SK-N-DZ (cell line): Measurements from ENCODE around the gene DOCK4.
"Not testable (repeated sequence)": the region's sequence is repeated elsewhere in the genome, so short reads cannot be mapped to it uniquely, and the experiment has no call there.

Experiments used
- DNase-seq: peaks from one replicate; pipeline ENCODE4 v3.0.0-alpha.2; 2015; ENCODE audit warnings: low spot score

The DOCK4 gene

DNA sequence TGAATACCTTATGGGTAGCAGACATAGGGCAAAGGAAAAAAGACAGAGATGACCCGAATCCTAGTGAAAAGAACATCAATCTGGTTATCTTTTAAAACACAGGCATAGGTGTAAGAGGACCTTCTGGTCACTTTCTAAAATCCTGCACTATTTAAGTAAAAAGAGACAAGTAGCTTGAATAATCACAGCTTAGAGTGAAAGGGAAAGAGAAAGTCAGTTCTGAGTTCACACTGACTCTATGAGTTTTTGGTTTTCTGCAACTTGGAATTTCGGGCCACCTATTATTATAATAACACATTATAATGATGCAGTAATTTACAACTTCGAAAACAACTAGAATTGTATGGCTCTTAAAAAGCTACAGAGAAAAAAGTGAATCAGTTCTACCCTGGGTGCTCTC lies 247.8 kb downstream of the DOCK4 start:
- DNase-seq = no peak

DNA sequence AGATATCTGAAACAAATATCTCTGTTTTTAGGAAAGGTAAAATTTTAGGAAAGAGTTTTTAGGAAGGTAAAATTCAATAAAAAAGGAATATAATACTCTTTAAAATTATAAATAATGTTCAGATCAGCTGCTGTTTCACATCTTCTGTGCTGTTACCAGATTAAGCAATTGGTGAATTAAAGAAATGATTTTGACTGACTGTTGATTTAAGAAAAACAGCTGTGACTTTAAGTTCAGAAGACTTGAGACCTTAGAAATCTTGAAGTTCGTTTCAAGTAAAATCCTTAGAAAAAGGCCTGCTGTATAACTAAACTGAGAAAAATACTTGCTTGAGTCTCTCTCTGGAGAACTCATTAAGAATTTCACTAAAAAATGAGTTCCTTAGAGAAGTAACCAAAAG lies 250.6 kb downstream of the DOCK4 start:
- DNase-seq = no peak

DNA sequence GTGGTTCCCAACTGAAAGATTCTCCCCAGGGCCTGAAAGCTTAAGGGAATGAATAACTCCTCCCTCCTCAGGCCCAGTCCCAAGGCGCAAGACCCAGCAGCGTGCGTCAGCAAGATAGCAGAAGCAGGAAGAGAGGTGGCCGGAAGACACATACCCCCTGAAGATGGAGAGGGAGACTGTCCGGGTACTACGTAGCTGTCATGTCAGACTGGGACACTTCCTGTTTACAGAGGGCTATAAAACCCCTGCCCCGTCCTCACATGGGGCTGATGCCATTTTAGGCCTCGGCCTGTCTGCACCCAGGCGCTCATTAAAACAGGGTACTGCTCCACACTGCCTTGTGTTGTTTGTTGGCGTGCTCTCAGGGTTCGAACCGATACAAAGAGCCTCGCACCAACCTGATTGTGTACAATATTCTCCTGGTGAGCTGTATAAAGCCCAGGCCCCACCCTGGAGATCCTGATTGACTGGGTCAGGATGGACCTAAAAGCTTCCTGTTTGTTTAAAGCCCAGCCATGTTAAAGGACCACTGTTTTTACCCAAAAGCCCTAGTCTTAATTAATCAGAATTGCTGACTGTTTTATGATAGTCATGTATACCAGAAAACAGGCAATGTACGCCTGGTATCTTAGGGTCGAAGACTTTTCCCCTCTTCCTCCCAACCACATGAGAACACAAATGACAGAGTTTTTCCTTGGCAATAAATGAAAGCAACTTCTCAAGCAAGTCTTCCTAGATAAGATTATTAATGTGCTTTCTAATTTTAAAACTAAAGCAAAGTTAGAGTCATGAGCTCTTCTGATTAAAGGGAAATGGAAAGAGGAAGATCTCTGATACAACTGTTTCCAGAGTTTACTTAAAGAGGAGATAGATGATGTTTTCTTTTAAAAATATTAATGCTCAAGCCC lies 251.5 kb downstream of the DOCK4 start:
- DNase-seq = no peak

DNA sequence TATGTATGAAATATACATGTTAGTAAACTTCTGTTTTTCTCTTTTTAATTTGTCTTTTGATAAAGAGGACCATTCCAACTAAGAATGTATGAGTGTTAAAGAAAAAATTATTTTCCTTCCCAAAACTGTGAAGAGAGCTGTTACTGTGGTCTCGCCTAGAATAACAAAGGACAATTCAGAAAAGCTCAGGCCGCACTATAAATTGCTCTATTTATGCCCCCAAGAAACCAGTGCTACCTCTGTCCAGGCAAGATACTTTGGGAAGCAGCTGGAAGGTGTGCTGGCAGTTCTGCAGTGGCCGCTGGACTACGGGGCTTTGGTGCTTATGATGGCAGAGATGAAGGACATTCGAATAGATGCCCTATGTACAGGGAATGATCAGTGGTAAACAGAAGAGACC lies 252.1 kb downstream of the DOCK4 start:
- DNase-seq = no peak

DNA sequence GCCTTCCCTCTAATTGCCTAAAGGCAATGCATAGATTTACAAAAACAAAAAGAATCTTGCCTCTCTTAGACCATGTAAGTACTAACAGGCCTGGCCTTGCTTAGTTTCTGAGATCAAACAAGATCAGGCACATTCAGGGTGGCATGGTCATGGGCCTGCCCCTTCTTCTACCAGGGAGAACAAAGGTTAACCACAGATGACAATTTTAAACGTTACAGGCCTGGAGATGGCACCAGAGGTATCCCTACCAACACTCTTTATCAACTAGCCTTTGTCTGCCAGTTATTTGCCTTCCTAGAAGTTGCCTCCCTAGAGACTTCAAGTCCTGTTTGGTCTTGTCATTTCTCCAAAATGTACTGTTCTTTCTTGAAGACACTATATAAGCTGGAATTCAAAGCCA lies 252.6 kb downstream of the DOCK4 start:
- DNase-seq = peak; percentile 16

DNA sequence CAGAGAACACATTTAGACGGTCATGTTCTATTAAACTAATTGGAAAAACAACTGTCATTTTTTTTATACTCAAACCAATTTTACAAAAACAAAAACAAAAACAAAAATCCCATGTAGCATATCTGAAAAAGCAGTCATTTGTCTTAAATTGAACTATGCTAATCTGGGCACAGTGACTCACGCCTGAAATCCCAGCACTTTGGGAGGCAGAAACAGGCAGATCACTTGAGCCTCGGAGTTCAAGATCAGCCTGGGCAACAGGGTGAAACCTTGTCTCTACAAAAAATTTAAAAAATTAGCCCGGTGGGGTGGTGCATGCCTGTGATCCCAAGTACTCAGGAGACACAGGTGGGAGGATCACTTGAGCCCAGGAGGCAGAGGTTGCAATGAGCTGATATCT lies 253.4 kb downstream of the DOCK4 start:
- no peak for DNase-seq

DNA sequence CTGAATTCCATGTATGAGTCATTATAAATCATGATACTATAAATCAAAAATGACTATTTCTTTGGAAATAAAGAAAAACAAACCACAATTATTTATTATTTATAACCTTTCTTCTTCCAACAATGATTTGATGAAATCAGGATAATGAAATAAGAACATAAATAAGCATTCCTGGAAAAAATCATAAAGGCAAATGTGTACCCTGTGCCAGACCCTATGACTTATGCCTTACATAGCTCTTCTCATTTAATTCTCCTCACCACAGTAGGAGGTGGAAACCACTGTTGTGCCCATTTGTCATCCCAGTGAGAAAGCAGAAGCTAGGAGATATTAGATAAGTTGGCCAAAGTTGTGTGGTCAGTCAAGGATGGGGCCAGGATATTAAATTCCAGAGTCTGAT lies 255.1 kb downstream of the DOCK4 start:
- DNase-seq = no peak

DNA sequence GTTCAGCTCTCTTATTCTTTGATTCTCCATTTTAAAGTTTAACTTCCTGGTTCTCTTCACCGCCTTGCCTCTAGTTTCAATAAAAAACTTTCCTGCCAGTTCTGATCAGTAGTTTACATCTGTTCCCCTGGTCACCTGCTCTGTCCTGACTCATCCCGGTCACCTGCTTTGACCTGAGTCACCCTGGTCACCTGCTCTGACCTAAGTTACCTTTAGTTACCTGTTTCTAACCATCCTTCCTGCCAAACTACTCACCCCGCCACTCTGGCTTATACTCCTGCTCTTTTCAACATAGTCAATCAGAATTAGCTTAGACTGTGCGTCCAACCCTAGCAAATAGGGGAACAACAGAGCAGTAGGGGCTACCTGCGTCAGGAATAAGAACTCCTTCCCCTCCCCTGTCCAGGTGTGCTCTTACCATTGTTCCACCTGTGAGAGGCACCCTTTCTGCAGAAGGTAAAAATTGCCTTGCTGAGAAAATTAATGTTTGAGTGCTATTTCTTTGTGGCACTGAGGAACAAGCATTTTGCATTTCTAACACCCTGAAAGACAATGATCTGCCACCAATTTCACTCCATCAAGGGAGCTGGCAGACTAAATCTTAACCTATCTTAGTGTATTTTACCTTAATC lies 263.6 kb downstream of the DOCK4 start:
- DNase-seq = no peak

DNA sequence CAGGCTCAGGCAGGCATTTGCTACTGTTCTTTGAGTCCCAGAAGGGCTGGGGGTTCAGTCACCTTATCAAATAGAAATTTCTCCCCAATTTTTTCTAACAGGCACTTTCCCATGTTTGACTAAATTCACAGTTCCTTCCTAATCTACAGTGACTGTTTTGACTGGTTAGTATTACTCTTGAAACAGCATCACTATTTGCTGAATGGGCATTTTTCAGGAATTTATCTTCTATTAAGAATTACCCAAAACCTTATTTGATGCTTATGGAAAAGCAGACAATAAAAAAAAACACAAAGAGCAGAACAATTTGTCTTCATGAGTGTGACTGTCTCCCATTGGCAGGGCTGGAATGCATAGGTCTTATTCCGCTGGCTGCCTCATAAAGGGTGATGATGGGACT lies 269.0 kb downstream of the DOCK4 start:
- DNase-seq = no peak

DNA sequence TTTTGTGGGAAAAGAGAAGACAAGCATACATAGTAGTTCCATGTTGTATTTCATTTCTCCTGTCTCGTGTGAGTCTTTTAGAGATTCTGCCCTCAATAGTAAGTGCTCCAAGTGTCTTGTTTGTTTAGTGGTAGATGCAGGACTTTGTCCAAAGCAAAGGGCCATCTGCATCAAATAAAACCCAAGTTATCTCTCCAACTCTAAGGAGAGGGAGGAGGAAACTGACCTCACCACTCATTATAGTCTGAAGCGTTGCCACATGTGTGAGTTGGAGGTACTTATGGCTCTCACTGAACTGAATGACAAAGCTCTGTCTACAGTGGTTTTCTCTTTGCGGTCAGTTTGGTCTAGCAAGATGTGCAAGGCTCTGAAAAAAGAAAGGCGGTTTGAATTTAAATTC lies 272.6 kb downstream of the DOCK4 start:
- no peak for DNase-seq

DNA sequence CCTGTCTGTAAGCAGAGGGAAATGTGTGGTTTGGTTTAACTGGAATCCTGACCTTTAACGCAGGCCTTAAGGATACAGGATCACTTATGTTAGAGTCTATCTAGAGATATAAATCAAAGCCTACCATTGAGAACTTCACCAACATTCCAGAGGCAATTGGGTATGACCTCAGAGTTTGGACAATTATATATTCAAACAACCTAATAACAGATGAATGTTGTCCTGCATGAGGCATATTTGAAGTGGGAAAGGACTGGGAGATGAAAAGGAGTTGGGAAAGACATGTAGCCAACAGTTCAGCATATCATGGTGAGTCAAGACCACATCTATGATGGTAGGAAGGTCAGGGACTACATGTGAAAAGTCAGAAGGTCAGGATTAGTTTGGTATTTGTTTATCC lies 274.2 kb downstream of the DOCK4 start:
- no peak for DNase-seq

DNA sequence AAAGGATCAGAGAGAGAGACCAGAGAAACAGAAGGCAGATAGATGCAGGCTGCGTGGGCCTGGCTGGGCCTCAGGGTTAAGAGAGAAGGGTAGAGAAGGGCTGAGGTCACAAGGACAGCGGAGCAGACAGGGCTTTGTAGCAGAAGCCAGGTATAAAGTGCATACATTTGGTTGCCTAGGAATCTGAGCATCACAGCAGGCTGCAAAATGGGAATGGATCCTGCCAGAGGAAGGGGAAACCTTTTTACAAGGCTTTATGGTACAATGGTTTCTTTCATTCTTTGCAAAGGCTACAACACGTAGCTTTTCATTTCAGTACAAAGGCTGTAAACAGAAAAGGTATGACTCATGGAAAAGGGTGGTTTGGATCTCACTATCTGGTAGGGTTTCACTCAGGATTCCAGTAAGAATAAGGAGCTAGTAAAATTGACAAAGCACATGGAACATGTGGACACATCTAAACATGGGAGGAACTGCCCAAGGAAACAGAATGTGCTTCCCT lies 275.1 kb downstream of the DOCK4 start:
- no peak for DNase-seq

DNA sequence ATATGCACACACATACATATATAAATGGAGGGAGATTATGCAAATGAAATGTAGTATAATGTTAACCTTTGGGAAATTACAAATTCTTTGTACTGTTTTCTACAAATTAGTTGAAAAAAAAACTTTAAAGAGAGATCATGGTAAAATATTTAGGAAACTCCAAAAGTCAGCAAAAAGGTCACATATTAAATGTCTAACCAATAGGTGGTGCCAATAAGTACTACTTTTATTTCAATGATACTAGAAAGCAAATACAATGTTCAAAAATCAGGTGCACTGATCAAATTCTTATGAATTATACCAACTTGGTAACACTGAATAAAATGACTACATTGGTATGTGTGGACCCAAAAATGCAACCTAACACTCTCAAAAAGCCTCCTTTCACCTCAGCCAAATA lies 276.9 kb downstream of the DOCK4 start:
- DNase-seq = no peak

DNA sequence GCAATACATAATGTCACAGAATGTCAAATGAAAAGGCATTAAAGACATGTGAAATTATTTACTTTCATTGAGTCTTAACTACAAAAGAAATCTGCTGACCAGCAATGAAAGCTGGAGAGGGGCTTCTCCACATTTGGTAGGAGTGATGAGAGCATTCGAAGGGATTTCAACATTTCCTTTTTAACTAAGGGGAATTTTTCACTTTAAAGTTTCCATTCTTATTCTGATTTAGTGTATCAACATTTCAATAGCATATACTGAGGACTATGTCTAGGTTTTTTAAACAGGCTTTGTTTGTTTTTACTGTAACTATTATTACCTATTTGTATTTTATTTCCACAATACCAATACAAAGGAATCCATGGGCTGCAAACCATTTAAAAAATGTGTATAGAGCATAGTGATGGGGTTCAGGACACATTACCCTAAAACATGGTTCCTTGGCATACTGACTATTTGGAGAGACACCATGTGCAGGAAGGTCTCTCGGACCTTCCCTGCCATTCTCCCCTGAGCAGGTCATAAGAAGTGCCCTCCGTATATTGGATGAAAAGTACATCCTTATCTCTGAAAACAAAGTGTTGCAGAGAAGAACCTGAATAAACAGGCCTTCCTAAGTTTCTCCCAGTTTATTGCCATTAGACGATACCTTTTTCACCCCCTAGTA lies 278.7 kb downstream of the DOCK4 start:
- DNase-seq = no peak

DNA sequence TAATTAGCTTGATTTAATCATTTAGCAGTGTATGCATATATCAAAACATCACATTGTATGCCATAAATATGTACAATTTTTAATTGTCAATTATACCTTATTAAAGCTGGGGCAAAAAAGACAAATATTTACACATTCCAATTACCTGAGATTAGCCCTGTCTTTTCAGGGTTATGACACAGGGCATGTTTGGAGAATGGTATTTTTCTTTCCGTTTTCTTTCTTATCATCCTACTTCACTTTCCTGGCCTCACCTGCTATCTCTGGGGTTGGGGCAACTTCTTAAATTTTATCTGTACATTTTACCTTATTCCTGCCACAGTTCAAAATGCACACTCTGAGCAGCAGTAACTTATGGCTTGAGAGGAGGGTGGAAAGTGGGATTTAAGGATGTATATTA lies 285.9 kb downstream of the DOCK4 start:
- no peak for DNase-seq

DNA sequence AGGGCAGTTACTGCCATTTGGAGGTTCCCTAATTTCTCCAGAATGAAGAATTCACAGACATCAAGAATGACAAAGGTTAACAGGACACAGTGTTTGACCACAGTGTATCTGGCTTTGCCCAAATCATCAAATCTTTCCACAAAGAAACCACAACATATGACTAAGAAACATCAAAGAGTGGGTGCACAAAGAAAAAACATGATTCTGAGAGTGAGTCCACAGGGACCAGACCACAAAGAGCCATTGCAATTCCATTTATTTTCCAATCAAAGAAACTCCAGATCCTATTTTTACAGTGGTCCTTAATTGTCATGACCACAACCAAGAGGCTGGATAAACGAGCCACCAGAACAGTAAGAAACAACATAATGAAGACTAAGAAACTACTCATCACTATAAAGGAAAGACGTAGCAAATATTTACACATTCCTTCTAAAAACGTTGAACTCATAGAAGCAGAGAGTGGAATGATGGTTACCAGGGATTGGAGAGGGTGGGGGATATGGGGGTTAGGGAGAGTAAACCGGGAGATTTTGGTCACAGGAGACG lies 286.5 kb downstream of the DOCK4 start:
- DNase-seq = no peak

DNA sequence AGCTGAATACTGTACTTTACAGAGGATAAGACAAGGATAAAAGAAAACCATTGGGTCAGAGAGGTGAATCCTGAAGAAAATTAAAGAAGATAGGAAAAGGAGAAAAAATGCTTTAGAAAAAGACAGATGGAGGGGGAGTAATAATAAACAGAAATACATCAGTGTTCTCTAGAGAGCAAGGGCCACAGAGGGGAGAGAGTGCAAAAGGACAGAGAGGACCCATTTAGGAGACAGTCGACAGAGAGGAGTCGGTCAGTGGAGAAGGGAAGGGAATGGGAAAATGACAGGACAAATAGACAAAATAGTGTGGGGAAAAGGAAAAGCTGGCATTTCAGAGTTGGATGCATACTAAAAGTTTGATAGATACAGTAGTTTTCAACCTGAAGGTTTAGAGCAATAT lies 287.0 kb downstream of the DOCK4 start:
- DNase-seq = no peak

DNA sequence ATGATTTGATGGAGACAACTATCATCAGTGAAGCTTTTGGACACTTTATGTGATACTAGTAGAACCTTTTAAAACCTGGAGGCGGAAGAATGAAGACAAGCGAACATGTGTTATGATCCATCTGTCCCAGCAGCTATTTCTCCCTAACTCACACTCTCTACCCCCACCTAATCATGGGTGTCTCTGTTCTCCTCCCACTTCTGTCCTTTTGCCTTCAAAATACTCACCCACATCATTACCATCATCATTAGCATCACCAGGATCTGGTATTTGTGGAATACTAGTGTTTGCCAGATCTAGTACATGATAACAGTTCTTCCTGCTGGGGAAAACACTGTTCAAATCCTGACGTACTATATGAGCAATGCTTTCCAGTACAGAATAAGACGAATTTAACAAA lies 287.7 kb downstream of the DOCK4 start:
- no peak for DNase-seq

DNA sequence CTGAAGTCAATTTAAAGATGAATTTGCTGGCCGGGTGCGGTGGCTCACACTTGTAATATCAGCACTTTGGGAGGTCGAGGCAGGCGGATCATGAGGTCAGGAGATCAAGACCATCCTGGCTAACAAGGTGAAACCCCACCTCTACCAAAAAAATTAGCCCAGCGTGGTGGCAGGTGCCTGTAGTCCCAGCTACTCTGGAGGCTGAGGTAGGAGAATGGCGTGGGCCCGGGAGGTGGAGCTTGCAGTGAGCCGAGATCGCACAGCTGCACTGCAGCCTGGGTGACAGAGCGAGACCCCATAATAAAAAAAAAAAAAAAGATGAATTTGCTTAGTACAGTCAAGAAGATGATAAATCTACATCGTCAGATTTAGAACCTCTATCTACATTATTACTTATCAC lies 288.8 kb downstream of the DOCK4 start:
- not testable (repeated sequence) for DNase-seq

DNA sequence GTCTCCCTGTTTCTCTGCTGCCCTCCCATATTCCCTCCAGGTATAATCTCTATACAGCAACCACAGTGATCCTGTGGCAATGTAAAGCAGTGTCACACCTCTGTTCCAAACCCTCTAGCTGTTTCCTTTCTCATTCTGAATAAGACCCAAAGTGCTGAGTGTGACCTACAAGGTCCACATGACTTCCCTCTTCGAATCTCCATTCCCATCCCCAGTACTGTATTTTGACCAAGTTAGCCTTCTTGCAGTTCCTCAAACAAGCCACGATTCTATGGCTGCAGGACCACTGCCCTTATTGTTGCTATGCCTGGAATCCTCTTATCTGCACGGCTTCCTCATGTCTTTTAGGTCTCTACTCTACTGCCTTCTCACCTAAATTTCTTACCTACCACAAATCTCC lies 291.9 kb downstream of the DOCK4 start:
- DNase-seq = no peak

DNA sequence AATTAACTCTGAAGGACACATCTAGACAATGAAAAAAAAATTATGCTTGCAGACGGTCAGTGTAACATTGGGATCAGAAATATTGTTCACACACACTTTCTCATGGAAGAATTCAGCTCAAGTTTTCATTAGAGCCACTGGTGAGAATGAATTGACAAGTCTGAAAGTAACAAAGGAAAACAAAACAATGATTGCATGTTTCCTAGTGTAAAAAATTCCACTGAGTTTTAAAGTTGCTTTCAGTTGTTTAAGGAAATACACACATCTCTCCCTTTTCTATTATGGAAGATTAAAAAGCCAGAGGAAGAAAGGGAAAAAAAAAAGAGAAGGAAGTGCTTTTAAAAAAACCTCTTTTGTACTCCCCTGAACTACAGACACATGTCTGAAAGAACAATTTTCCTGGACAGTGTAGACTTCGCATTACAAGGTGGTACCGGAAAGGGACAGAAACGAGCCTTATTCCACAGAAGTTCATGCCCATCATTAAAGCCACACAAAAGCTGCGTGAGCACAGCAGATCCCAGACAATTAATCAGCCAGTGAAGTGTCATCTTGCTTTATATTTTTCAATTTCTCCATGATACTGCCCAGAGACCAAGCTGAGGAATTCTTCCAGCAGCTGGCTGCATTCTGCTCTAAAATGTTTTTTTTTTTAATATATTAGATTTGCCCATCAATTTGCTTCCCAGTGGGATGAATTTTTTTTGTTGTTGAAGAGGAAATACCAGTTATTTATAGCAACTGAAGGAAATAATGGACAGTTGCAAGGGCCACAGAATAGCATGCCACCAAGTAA lies 294.8 kb downstream of the DOCK4 start:
- no peak for DNase-seq
